Activated T-cell treated with anti-CD3 and anti-CD28 coated beads, Interleukin-2, amount 50 U/mL, for 72 hours (primary cell): ENCODE results near the gene PRSS50. TPM values are rescaled to one million over a fixed set of nuclear protein-coding genes. Genes with fewer than 3 reads are reported as not detected.
"Not testable (repeated sequence)": the region's sequence is repeated elsewhere in the genome, so short reads cannot be mapped to it uniquely, and the experiment has no call there.

ENCODE experiments used
- ATAC-seq, 2 donors: fragments of 150-1000 bp; cut with Tn5 transposase; replicated peaks in 1 of 2; 2 replicates each; pipeline ENCODE4 v1.10.0; 2021; ENCODE audit warnings: moderate library complexity in 2 of 2, mild to moderate bottlenecking in 1 of 2
- DNase-seq, 2 donors: peaks; one replicate each; pipeline ENCODE4 v3.0.0; 2021 to 2022; ENCODE audit warnings: mixed read lengths in 1 of 2
- H3K27ac Mint-ChIP-seq: one replicate; pipeline ENCODE4 v1.8.0; 2022; ENCODE audit warnings: mild to moderate bottlenecking, moderate library complexity, mixed read lengths
- H3K27me3 Mint-ChIP-seq: one replicate; pipeline ENCODE4 v1.8.0; 2022; ENCODE audit warnings: low read depth, mixed read lengths
- H3K36me3 Mint-ChIP-seq, 2 donors: one replicate each; pipeline ENCODE4 v1.8.0; 2022; ENCODE audit warnings: mixed read lengths in 2 of 2, mild to moderate bottlenecking in 1 of 2; ENCODE audit not compliant: insufficient read depth in 2 of 2
- H3K4me1 Mint-ChIP-seq: one replicate; pipeline ENCODE4 v1.8.0; 2022; ENCODE audit warnings: low read depth, mixed read lengths
- H3K4me3 Mint-ChIP-seq, 2 donors: one replicate each; pipeline ENCODE4 v1.8.0; 2022; ENCODE audit warnings: mild to moderate bottlenecking in 2 of 2, mixed read lengths in 2 of 2, moderate library complexity in 2 of 2
- H3K9me3 Mint-ChIP-seq, 2 donors: one replicate each; pipeline ENCODE4 v1.8.0; 2022; ENCODE audit warnings: mixed read lengths in 2 of 2
- total RNA-seq, 2 donors: library from RNA; stranded (reverse); gene quantifications; one replicate each; pipeline ENCODE4 v1.2.3, GENCODE V29; 2022

PRSS50 gene
- total RNA-seq, 2 donors from 2014 or later, result 0.07 to 0.09 TPM

- no peak for ATAC-seq
- H3K36me3 Mint-ChIP-seq, result no peaks in the 10 kb centered on the region
- no peak for DNase-seq
Measured at GRCh38 chr3:46709157-46709654, 8.5 kb downstream of the PRSS50 start.

DNA sequence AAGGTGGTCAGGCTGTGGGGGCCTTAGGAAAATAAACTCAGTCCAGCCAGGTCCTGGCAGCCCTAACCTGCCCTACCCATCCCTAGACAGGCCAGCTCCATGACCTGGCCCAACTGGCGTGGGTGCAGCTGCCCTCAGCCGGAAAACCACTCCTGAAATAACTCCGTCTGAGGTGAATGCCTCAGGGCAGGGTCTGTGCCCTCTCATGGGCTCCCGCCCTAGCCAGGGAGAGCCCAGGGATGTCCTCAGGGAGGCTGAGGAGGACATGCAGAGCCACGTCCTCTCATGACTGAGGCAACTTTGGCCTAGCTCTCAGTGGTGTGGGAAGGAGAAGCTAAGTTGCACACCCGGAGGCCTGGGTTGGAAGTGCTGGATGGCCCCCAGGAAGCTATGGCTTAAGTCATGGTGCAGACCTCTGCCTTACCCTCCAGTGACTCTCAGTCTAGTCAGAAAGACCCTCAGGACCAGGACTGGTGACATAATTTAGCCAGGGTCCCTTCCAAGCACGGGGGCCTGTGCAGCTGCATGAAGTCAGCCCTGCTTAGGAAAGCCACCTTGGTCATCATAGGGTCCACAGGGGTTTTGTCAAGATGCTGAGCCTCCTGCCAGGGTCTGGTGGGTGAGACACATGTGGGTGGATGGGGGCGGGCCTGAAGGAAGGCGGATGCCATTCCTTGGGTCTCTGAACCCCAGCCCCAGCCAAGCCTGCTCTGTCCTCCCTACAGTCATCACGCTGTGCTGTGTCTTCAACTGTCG is 9.1 kb downstream of the PRSS50 start:
- H3K27me3 Mint-ChIP-seq, result no peaks in the 10 kb centered on the region
- H3K9me3 Mint-ChIP-seq, result no peaks in the 10 kb centered on the region
- no peaks in the 10 kb centered on the region for H3K36me3 Mint-ChIP-seq
- H3K27ac Mint-ChIP-seq, result no peak overlapping the region
- H3K4me1 Mint-ChIP-seq, result no peaks in the 10 kb centered on the region
- no peak overlapping the region for H3K4me3 Mint-ChIP-seq
- DNase-seq, result no peak
- ATAC-seq, result no peak

More at GRCh38 chr3:46709157-46709654, 8.5 kb downstream of the PRSS50 start:
- no peak overlapping the region for H3K27ac Mint-ChIP-seq
- H3K4me1 Mint-ChIP-seq, result no peaks in the 10 kb centered on the region
- H3K27me3 Mint-ChIP-seq, result no peaks in the 10 kb centered on the region
- no peak overlapping the region for H3K4me3 Mint-ChIP-seq
- no peaks in the 10 kb centered on the region for H3K9me3 Mint-ChIP-seq

GRCh38 chr3:46707601-46708011 is 10.1 kb downstream of the PRSS50 start:
- ATAC-seq (no peak), DNase-seq (no peak)
- Mint-ChIP-seq H3K9me3 (no peaks in the 10 kb centered on the region), H3K36me3 (no peaks in the 10 kb centered on the region), H3K4me1 (no peaks in the 10 kb centered on the region), H3K27ac (no peak overlapping the region), H3K4me3 (no peak overlapping the region), H3K27me3 (no peaks in the 10 kb centered on the region)

DNA sequence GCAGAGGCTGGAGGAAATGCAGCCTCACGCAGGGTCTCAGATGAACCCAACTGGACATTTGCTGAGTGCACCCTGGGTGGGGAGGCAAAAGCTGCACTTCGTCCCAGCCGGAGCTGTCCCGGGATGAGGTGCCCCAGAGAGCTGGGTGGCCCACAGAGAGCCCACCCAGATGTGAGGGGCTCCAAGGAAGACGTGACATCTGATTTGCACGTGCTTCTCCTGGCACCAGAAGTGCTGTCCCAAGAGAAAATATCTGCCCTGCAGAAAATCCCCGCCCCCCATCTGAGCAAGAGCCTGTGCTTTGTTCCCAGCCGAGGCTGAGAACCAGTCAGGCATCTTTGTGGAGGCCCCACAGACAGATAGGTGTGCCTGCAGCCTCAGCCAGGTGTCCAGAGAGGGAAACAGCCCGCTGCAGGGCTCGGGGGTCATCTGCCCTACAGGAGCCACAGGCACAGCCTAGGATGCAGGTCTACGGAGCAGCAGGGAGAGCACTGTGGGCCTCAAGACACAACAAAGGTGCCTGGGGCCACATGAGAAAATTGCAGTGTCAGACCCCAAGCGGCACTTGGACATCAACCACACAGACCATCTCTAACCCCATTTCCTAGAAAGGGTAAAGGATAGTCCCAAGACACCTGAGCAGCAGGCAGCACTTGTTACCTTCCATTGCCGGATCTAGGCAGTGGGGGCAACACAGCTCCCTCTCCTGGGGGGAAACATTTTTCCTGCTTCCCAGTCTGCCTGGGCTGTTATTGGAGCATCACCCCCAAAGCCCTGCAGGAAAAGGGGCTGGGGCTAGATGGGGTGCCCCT is 10.7 kb downstream of the PRSS50 start:
- Mint-ChIP-seq H3K27me3 (peaks cover 4% of the 10 kb centered on the region), H3K9me3 (no peaks in the 10 kb centered on the region), H3K4me1 (peaks cover under 1% of the 10 kb centered on the region), H3K27ac (no peak overlapping the region), H3K36me3 (no peaks in the 10 kb centered on the region), H3K4me3 (no peak overlapping the region)
- ATAC-seq, result no peak
- DNase-seq, result no peak

- no peak for DNase-seq
- Mint-ChIP-seq H3K36me3 (no peaks in the 10 kb centered on the region), H3K27ac (no peak overlapping the region), H3K4me3 (no peak overlapping the region), H3K4me1 (peaks cover 6% of the 10 kb centered on the region), H3K9me3 (no peaks in the 10 kb centered on the region), H3K27me3 (peaks cover 9% of the 10 kb centered on the region)
- no peak for ATAC-seq
Measured at GRCh38 chr3:46705751-46706552, 11.7 kb downstream of the PRSS50 start.

DNA sequence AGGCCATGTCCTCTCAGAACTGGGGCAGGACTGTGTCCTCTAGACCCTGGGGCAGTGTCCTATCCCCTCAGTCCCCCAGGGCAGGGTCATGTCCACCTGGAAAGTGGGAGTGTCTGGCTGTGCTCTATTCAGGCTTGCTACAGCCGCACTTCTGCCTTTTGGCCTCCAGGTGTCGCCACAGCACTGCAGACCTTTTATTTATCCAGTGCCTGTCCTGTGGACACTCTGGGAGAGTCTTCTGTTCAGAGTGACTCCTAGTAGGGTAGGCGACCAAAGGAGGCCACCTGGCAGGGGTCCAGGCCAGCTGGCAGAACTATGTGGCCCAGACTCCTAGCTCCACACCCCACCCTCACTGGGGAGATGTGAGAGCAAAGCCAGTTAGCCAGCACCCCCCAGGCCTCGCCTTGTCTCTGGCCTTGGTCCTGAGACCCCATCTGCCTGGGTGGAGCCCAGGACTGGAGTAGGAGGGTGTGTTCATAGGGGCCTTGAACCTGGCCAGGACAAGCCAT is 12.6 kb downstream of the PRSS50 start:
- ATAC-seq (peak; percentile 82 to 83), DNase-seq (peak; percentile 64 to 72)
- H3K4me3 Mint-ChIP-seq, result no peak overlapping the region
- H3K27me3 Mint-ChIP-seq, result peaks cover 9% of the 10 kb centered on the region
- peaks cover 6% of the 10 kb centered on the region for H3K4me1 Mint-ChIP-seq
- no peaks in the 10 kb centered on the region for H3K36me3 Mint-ChIP-seq
- no peaks in the 10 kb centered on the region for H3K9me3 Mint-ChIP-seq
- H3K27ac Mint-ChIP-seq, result no peak overlapping the region

DNA sequence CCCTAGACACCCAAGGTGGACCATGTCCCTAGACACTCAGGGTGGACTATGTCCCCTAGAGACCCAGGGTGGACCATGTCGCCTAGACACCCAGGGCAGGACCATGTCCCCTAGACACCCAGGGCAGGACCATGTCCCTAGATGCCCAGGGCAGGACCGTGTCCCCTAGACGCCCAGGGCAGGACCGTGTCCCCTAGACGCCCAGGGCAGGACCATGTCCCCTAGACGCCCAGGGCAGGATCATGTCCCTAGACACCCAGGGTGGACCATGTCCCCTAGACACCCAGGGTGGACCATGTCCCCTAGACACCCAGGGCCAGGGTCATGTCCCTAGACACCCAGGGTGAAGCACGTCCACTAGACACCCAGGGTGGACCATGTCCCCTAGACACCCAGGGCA is 13.3 kb downstream of the PRSS50 start:
- not testable (repeated sequence) for H3K9me3 Mint-ChIP-seq, DNase-seq, ATAC-seq, H3K36me3 Mint-ChIP-seq, H3K27ac Mint-ChIP-seq, H3K4me3 Mint-ChIP-seq, H3K27me3 Mint-ChIP-seq
- H3K4me1 Mint-ChIP-seq, result peaks cover 11% of the 10 kb centered on the region

DNA sequence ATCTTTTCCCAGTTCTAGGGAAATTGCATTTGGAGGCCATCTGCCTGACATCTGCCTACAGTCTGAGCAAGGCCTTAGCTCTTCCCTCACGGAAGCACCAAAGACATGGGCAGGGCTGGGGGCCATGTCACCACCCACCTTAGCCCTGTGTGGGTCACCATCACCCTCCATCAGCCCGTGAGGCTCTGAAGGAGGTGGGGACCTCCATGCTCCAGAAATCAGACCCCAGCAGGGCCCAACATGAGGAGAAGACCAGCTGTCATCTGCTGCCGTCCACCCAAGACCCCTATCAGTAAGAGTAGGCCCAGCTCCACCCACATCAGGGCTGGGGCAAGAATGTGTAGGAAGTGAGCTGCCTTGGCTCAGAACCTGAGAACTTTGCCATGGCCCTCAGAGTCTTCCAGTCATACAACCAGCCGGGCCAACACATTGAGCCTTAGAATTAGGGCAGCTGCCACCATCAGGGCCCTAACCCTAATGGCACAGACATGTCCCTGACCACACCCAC is 14.6 kb downstream of the PRSS50 start:
- H3K27me3 Mint-ChIP-seq, result peaks cover 9% of the 10 kb centered on the region
- no peak overlapping the region for H3K27ac Mint-ChIP-seq
- ATAC-seq, result no peak
- no peaks in the 10 kb centered on the region for H3K9me3 Mint-ChIP-seq
- H3K4me3 Mint-ChIP-seq, result no peak overlapping the region
- no peak for DNase-seq
- H3K36me3 Mint-ChIP-seq, result no peaks in the 10 kb centered on the region
- peaks cover 11% of the 10 kb centered on the region for H3K4me1 Mint-ChIP-seq

GRCh38 chr3:46702246-46703012 is 15.2 kb downstream of the PRSS50 start:
- Mint-ChIP-seq H3K27me3 (peaks cover 9% of the 10 kb centered on the region), H3K4me3 (no peak overlapping the region), H3K9me3 (no peaks in the 10 kb centered on the region), H3K36me3 (no peaks in the 10 kb centered on the region), H3K27ac (no peak overlapping the region), H3K4me1 (peaks cover 15% of the 10 kb centered on the region)
- DNase-seq (no peak), ATAC-seq (no peak)

GRCh38 chr3:46701181-46701939 is 16.3 kb downstream of the PRSS50 start, which contains the start of gene TMIE:
Gene TMIE, plus strand, starts transcription at chr3:46701392. Its CDS starts 96 bp downstream, at chr3:46701488.
- DNase-seq (peak; percentile 11 to 15), ATAC-seq (peak in 1 of 2 donors; percentile 19)
- H3K27ac Mint-ChIP-seq, result no peak within 1 kb of the TSS
- H3K4me3 Mint-ChIP-seq, result peak within 1 kb of the TSS; percentile 46 to 50
- H3K36me3 Mint-ChIP-seq, result no peaks in the 10 kb centered on the region
- H3K4me1 Mint-ChIP-seq, result peaks cover 18% of the 10 kb centered on the region
- peaks cover 9% of the 10 kb centered on the region for H3K27me3 Mint-ChIP-seq
- H3K9me3 Mint-ChIP-seq, result no peaks in the 10 kb centered on the region

- Mint-ChIP-seq H3K36me3 (no peaks in the 10 kb centered on the region), H3K27ac (no peak overlapping the region), H3K4me1 (peaks cover 22% of the 10 kb centered on the region), H3K4me3 (peak overlapping the region; percentile 43 to 46), H3K27me3 (peaks cover 9% of the 10 kb centered on the region), H3K9me3 (no peaks in the 10 kb centered on the region)
- no peak for DNase-seq
- ATAC-seq, result no peak
Measured at GRCh38 chr3:46700772-46701171, 16.9 kb downstream of the PRSS50 start.
